K562 (cell line): ENCODE measurements around the gene DDX60. TPM values are rescaled to one million over a fixed set of nuclear protein-coding genes. Genes with fewer than 3 reads are reported as not detected.
"Not testable (repeated sequence)": the region's sequence is repeated elsewhere in the genome, so short reads cannot be mapped to it uniquely, and the experiment has no call there.

Source experiments
- ATAC-seq: fragments of 200-7000 bp; cut with Tn5 transposase; 3 replicates; pipeline ENCODE4 v1.9.1; 2020; ENCODE audit warnings: moderate library complexity
- BruUV-seq: library from RNA; stranded (reverse); fragments of 400-500 nt; replicated peaks from 2 replicates; lab custom pipeline; 2021; lab: Mats Ljungman, UMichigan
- CTCF ChIA-PET: fragments of 300-600 bp; formaldehyde crosslinking; extraction: SDS; loops from one replicate; lab custom pipeline; 2021; ENCODE audit warnings: low intra/inter-chr PET ratio; lab: Yijun Ruan, JAX
- POLR2A ChIA-PET: fragments of 300-600, 350-650 bp; sonication (Branson Sonifier 250); formaldehyde crosslinking; extraction: SDS; loops from one replicate; lab custom pipeline; 2021; ENCODE audit warnings: antibody characterized with exemption, inconsistent platforms; lab: Yijun Ruan, JAX
- DNase-seq, 4 experiments: peaks; one replicate each; pipeline versions ENCODE4 v3.0.0 to v3.0.0-alpha.2; 2011 to 2018; ENCODE audit warnings: low spot score in 3 of 4, mixed read lengths in 3 of 4; ENCODE audit errors: extremely low read depth in 1 of 4
- FAIRE-seq: peaks from 2 replicates; lab custom pipeline; 2011; peaks lifted over from hg19 to GRCh38; lab: Jason Lieb, UNC
- H2AFZ ChIP-seq: 2 replicates; pipeline ENCODE4 v1.6.0; 2011; ENCODE audit warnings: low read depth, low read length, control low read depth, inconsistent platforms
- H3K27ac ChIP-seq: fragments of 200-600 bp; 3 replicates; pipeline ENCODE4 v1.8.0; 2011; ENCODE audit warnings: low read depth, mild to moderate bottlenecking, control low read depth, inconsistent platforms, low read length, moderate library complexity, mixed read lengths; ENCODE audit errors: extremely low read depth
- H3K27me3 ChIP-seq, 2 experiments: fragments of 300-600 bp in 1 of 2; 2 replicates in 1 of 2; 3 replicates in 1 of 2; pipeline versions ENCODE4 v1.6.0 to v1.8.0; 2011; ENCODE audit warnings: inconsistent platforms in 2 of 2, low read length in 2 of 2, mild to moderate bottlenecking in 1 of 2, mixed read lengths in 1 of 2, moderate library complexity in 1 of 2; ENCODE audit not compliant: control insufficient read depth in 2 of 2, insufficient read depth in 2 of 2
- H3K36me3 ChIP-seq: fragments of 300-600 bp; 3 replicates; pipeline ENCODE4 v1.8.0; 2011; ENCODE audit warnings: mild to moderate bottlenecking, low read length, inconsistent platforms; ENCODE audit not compliant: control insufficient read depth, insufficient read depth
- H3K4me1 ChIP-seq, 2 experiments: fragments of 200-600 bp in 1 of 2; replicated peaks in 1 of 2; 2 replicates in 1 of 2; 3 replicates in 1 of 2; pipeline versions ENCODE4 v1.5.1 to v1.8.0; 2011; ENCODE audit warnings: inconsistent platforms in 2 of 2, low read length in 2 of 2, mild to moderate bottlenecking in 1 of 2, mixed read lengths in 1 of 2, moderate library complexity in 1 of 2; ENCODE audit not compliant: control insufficient read depth in 2 of 2, insufficient read depth in 2 of 2
- H3K4me2 ChIP-seq: 2 replicates; pipeline ENCODE4 v1.6.1; 2011; ENCODE audit warnings: low read length, control low read depth, inconsistent platforms, mixed read lengths; ENCODE audit not compliant: insufficient read depth
- H3K4me3 ChIP-seq: fragments of 200-600 bp; sonication (generic), shearing (Covaris generic); 2 replicates; pipeline ENCODE4 v1.5.1; 2016; ENCODE audit warnings: control low read depth, inconsistent platforms
- H3K79me2 ChIP-seq: fragments of 200-600 bp; 3 replicates; pipeline ENCODE4 v1.8.0; 2011; ENCODE audit warnings: low read length, inconsistent platforms; ENCODE audit not compliant: control insufficient read depth, insufficient read depth
- H3K9ac ChIP-seq, 2 experiments: 2 replicates each; pipeline versions ENCODE4 v1.6.0 to v1.6.1; 2011; ENCODE audit warnings: low read depth in 2 of 2, low read length in 2 of 2, control low read depth in 1 of 2, inconsistent platforms in 1 of 2, mild to moderate bottlenecking in 1 of 2, mixed read lengths in 1 of 2; ENCODE audit not compliant: insufficient read depth in 1 of 2
- H3K9me1 ChIP-seq: one replicate; pipeline ENCODE4 v1.6.0; 2011; ENCODE audit warnings: inconsistent platforms, mild to moderate bottlenecking, low read length, moderate library complexity; ENCODE audit not compliant: control insufficient read depth, insufficient read depth
- H3K9me3 ChIP-seq: replicated peaks from 2 replicates; pipeline ENCODE4 v1.5.1; 2011; ENCODE audit warnings: low read depth, low read length, inconsistent platforms; ENCODE audit not compliant: control insufficient read depth, insufficient read depth
- H4K20me1 ChIP-seq: replicated peaks from 2 replicates; pipeline ENCODE4 v1.6.1; 2011; ENCODE audit warnings: low read length, inconsistent platforms, mixed read lengths; ENCODE audit not compliant: control insufficient read depth, insufficient read depth
- BCL6 ChIP-seq: fragments of 250-450 bp; sonication (Bioruptor Pico); IDR thresholded peaks from 2 replicates; pipeline ENCODE4 v1.4.0; 2020
- EGR1 ChIP-seq: fragments of 450-650 bp; conservative IDR thresholded peaks from 2 replicates; pipeline ENCODE4 v1.6.1; 2017; ENCODE audit warnings: mild to moderate bottlenecking
- ESRRB ChIP-seq: fragments of 250-450 bp; sonication (Bioruptor Pico); IDR thresholded peaks from 2 replicates; pipeline ENCODE4 v1.5.0; 2020; ENCODE audit warnings: mild to moderate bottlenecking, moderate library complexity, borderline replicate concordance
- FOSL1 ChIP-seq: fragments of 200-800 bp; sonication (Bioruptor generic); conservative IDR thresholded peaks from 2 replicates; pipeline ENCODE4 v1.6.1; 2016; ENCODE audit warnings: missing genetic modification characterization, missing compliant biosample characterization
- GATAD2A ChIP-seq: fragments of 450-650 bp; IDR thresholded peaks from 2 replicates; pipeline ENCODE4 v1.6.1; 2017
- KHSRP ChIP-seq: fragments of 450-650 bp; IDR thresholded peaks from 2 replicates; pipeline ENCODE4 v1.6.1; 2017
- PREB ChIP-seq: sonication (generic); formaldehyde crosslinking; IDR thresholded peaks from 2 replicates; pipeline ENCODE4 v1.8.1; 2023; ENCODE audit warnings: mild to moderate bottlenecking, missing genetic modification reagents
- TEAD1 ChIP-seq, 2 experiments: fragments of 450-650 bp in 1 of 2; sonication (generic) in 1 of 2; formaldehyde crosslinking; IDR thresholded peaks; 2 replicates each; pipeline versions ENCODE4 v1.4.0 to v1.8.0; 2020 to 2022; ENCODE audit warnings: mild to moderate bottlenecking in 2 of 2, missing genetic modification reagents in 1 of 2
- TRIM28 ChIP-seq: fragments of 450-650 bp; IDR thresholded peaks from 2 replicates; pipeline ENCODE4 v1.6.1; 2017
- U2AF1 ChIP-seq: fragments of 200-400 bp; formaldehyde crosslinking; optimal IDR thresholded peaks from 2 replicates; pipeline ENCODE3; 2017; ENCODE audit warnings: mild to moderate bottlenecking, low read depth, low read length, moderate library complexity
- ZNF133 ChIP-seq: fragments of 250-450 bp; sonication (Bioruptor Pico); IDR thresholded peaks from 2 replicates; pipeline ENCODE4 v1.4.0; 2020; ENCODE audit warnings: mild to moderate bottlenecking
- WGBS: fragments of 100-300 bp; shearing (Covaris generic); methylation state at CpG from one replicate; pipeline ENCODE4 v1.1.6; 2016; ENCODE audit warnings: low coverage, mixed read lengths; ENCODE audit not compliant: insufficient coverage; ENCODE audit errors: missing lambda C conversion rate; 5-methylcytosine and 5-hydroxymethylcytosine counted together
- in situ Hi-C: fragments of 300-500 bp; cut with MboI; formaldehyde crosslinking; loops from 4 replicates; pipeline ENCODE4 v1.15.0; 2018; ENCODE audit warnings: inconsistent platforms, mixed read lengths
- intact Hi-C: fragments of 100-400 bp; cut with micrococcal nuclease; formaldehyde crosslinking; loops from 2 replicates; pipeline ENCODE4 v1.14.2; 2022
- polyA plus RNA-seq, 8 experiments: library from polyadenylated mRNA; depleted of rRNA in 4 of 8; stranded (reverse) in 5 of 8; unstranded in 3 of 8; fragments of >200 nt; fragmentation: Nextera tagmentation in 2 of 8; fragmentation: Illumina TruSeq in 1 of 8; extraction: Ambion mirVana in 2 of 8; extraction: Trizol in 1 of 8; gene quantifications; 2 replicates each; pipeline versions ENCODE4 v1.2.1 to v1.2.3, GENCODE V29; 2011 to 2014; ENCODE audit warnings: inconsistent platforms in 1 of 8, missing spikeins in 1 of 8
- total RNA-seq, 7 experiments: library from RNA; depleted of rRNA in 6 of 7; stranded (reverse); fragments of >200 nt in 6 of 7; fragmentation: Illumina TruSeq in 2 of 7; extraction: Trizol in 2 of 7; gene quantifications; 2 replicates each; pipeline versions ENCODE4 v1.2.1 to v1.2.3, GENCODE V29; 2011 to 2021; ENCODE audit warnings: low replicate concordance in 1 of 7

DDX60 gene
- total and polyA plus RNA-seq, 9 of the 15 experiments (the other 6 are each of a cell fraction or from before 2014, with no cell fraction given) = 0.06 to 0.25 (median 0.13) TPM

GRCh38 chr4:168220893-168221292 lies 97.7 kb downstream of the DDX60 start:
- no peak for DNase-seq
- in situ Hi-C loops = no loop called here
- H4K20me1 ChIP-seq = no peaks in the 10 kb centered on the region
- H2AFZ ChIP-seq = no peak overlapping the region
- ChIA-PET CTCF (no interaction called here), POLR2A (no interaction called here)
- TF ChIP-seq PREB (CRISPR knock-in tag) = no peak
- no peak for TF ChIP-seq TRIM28
- TF ChIP-seq KHSRP = no peak
- TF ChIP-seq ESRRB (CRISPR knock-in tag) = no peak
- H3K9ac ChIP-seq = no peak overlapping the region
- intact Hi-C loops = no loop called here
- no peak for FAIRE-seq
- H3K27me3 ChIP-seq = no peaks in the 10 kb centered on the region
- no peaks in the 10 kb centered on the region for H3K9me1 ChIP-seq
- H3K4me3 ChIP-seq = no peak overlapping the region
- no peaks in the 10 kb centered on the region for H3K4me1 ChIP-seq
- H3K4me2 ChIP-seq = no peak overlapping the region
- no peaks in the 10 kb centered on the region for H3K36me3 ChIP-seq
- H3K27ac ChIP-seq = no peak overlapping the region
- ATAC-seq = no peak
- H3K79me2 ChIP-seq = no peaks in the 10 kb centered on the region
- BruUV-seq = no TSS peak
- no peaks in the 10 kb centered on the region for H3K9me3 ChIP-seq

- H3K4me3 ChIP-seq = no peak overlapping the region
- BruUV-seq = no TSS peak
- H3K36me3 ChIP-seq = no peaks in the 10 kb centered on the region
- TF ChIP-seq ZNF133 (CRISPR knock-in tag) = no peak
- no peak for TF ChIP-seq TEAD1 (CRISPR knock-in tag; IDR thresholded peaks at IDR 0.05)
- no peak for TF ChIP-seq U2AF1
- no peak for TF ChIP-seq GATAD2A
- TF ChIP-seq BCL6 (CRISPR knock-in tag) = no peak
- no peak for TF ChIP-seq EGR1
- TF ChIP-seq FOSL1 (tag) = peak; percentile 32; the same call in 1 of the 2 replicates
- H3K9me3 ChIP-seq = no peaks in the 10 kb centered on the region
- no peak overlapping the region for H2AFZ ChIP-seq
- DNase-seq (no peak), FAIRE-seq (no peak), ATAC-seq (no peak)
- WGBS = 0% methylated on average over 1 of the region's 1 CpG
- H3K9me1 ChIP-seq = no peaks in the 10 kb centered on the region
- H3K79me2 ChIP-seq = no peaks in the 10 kb centered on the region
- no peaks in the 10 kb centered on the region for H4K20me1 ChIP-seq
- H3K4me1 ChIP-seq = no peaks in the 10 kb centered on the region
- intact Hi-C loops (no loop called here), in situ Hi-C loops (no loop called here)
- no peak overlapping the region for H3K4me2 ChIP-seq
- POLR2A ChIA-PET = no interaction called here
- no peak overlapping the region for H3K9ac ChIP-seq
- H3K27me3 ChIP-seq = no peaks in the 10 kb centered on the region
- CTCF ChIA-PET = no interaction called here
- H3K27ac ChIP-seq = no peak overlapping the region
Measured at GRCh38 chr4:168218645-168219044, 99.9 kb downstream of the DDX60 start.

- H3K27me3 ChIP-seq, in situ Hi-C loops, H3K4me3 ChIP-seq, DNase-seq, H3K4me2 ChIP-seq, H3K36me3 ChIP-seq, POLR2A ChIA-PET, H3K9ac ChIP-seq, ATAC-seq, H2AFZ ChIP-seq, H3K4me1 ChIP-seq, intact Hi-C loops, BruUV-seq, CTCF ChIA-PET, H3K9me1 ChIP-seq, H3K79me2 ChIP-seq, H4K20me1 ChIP-seq, FAIRE-seq, H3K9me3 ChIP-seq, H3K27ac ChIP-seq: not testable (repeated sequence)
Measured at GRCh38 chr4:168213511-168213910, 105.0 kb downstream of the DDX60 start.
